C4-2B (cell line): ENCODE results near the gene DOCK6.

Source experiments
- H3K27ac ChIP-seq: fragments of 450-650 bp; 2 replicates; pipeline ENCODE4 v1.5.1; 2017
- CTCF ChIP-seq: fragments of 450-650 bp; conservative IDR thresholded peaks from 2 replicates; pipeline ENCODE4 v1.5.1; 2017; ENCODE audit warnings: mild to moderate bottlenecking
- ZFX ChIP-seq: fragments of 450-650 bp; IDR thresholded peaks from 2 replicates; pipeline ENCODE4 v1.6.1; 2017

Gene DOCK6

GRCh38 chr19:11261431-11261970, 823 bp downstream of the DOCK6 start:
- TF ChIP-seq ZFX (no peak), CTCF (no peak)
- H3K27ac ChIP-seq: peak overlapping the region; percentile 60

- no peak overlapping the region for H3K27ac ChIP-seq
- no peak for TF ChIP-seq CTCF
- TF ChIP-seq ZFX: no peak
Measured at GRCh38 chr19:11260996-11261395, 1.3 kb downstream of the DOCK6 start.

GRCh38 chr19:11257846-11258380, 4.4 kb downstream of the DOCK6 start:
- no peak overlapping the region for H3K27ac ChIP-seq
- no peak for TF ChIP-seq CTCF

- H3K27ac ChIP-seq: no peak overlapping the region
- TF ChIP-seq ZFX (no peak), CTCF (no peak)
Measured at GRCh38 chr19:11256189-11256588, 6.1 kb downstream of the DOCK6 start.

- H3K27ac ChIP-seq: no peak overlapping the region
- TF ChIP-seq ZFX: no peak
- TF ChIP-seq CTCF: no peak
Measured at GRCh38 chr19:11254666-11255065, 7.7 kb downstream of the DOCK6 start.

- H3K27ac ChIP-seq: no peak overlapping the region
- TF ChIP-seq CTCF (no peak), ZFX (no peak)
Measured at GRCh38 chr19:11252665-11253355, 9.5 kb downstream of the DOCK6 start.

- TF ChIP-seq ZFX (no peak), CTCF (no peak)
- H3K27ac ChIP-seq: no peak overlapping the region
Measured at GRCh38 chr19:11251650-11252314, 10.5 kb downstream of the DOCK6 start.
